COLO829 (cell line): Measurements from ENCODE around the gene PRSS21.

Experiments used
- DNase-seq: peaks from one replicate; pipeline ENCODE4 v3.0.0; 2012; ENCODE audit warnings: low spot score

The PRSS21 gene

GRCh38 chr16:2843526-2843925, 26.5 kb downstream of the PRSS21 start:
- no peak for DNase-seq

DNA sequence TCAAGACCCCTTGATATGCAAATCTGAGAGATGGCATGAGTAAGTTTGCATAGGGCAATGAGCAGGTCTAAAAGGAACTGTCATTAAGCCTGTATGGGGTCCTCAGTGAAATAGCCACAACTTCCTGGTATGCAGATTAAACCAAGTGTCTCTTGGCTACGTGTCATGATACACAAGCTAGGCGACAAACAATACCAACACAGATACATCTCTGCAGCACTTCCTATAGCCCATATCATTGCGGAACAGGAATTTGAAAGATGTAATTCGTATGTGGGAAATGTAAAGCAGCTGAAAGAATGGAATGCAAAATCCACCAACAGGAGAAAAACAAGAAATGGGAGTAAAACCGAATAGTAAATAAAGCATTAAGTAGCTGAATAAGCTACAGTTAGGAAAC, 28.1 kb downstream of the PRSS21 start:
- no peak for DNase-seq

- peak; percentile 45 for DNase-seq
Observed at GRCh38 chr16:2846511-2847310, 29.7 kb downstream of the PRSS21 start.

DNA sequence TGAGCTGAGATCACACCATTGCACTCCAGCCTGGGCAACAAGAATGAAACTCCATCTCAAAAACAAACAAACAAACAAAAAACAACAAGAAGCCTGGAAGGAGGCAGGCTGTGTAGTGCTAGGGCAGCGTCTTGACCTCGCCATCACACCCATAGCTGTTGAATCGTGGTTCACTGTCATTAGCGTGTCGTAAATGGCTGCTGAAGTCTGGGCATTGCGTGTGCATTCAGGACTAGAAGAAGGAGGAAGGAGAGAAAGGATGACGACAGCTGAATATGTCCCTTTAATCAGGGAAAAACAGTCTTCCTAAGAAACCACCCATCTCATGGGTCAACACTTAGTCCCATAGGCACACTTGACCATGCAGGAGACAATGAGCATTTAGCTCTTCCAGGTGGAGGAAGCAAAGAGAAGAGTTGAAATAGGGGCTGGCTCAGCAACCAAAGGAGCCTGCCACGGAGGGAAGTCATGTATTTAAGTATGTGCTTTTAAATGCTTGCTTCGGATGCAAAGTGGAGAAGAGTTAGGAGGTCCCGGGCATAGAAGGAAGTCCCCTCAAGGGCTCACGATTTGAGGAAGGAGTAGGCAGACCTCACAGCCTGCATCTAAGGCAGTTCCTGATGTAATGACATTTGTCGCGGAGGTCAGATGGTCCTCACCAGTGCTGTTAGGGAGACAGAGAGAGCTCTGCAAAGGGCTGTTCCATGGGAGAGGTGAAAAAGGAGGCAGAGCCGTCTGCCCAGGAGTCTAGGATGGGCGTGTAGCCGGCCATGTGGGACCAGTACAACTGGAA, 32.1 kb downstream of the PRSS21 start:
- no peak for DNase-seq

DNA sequence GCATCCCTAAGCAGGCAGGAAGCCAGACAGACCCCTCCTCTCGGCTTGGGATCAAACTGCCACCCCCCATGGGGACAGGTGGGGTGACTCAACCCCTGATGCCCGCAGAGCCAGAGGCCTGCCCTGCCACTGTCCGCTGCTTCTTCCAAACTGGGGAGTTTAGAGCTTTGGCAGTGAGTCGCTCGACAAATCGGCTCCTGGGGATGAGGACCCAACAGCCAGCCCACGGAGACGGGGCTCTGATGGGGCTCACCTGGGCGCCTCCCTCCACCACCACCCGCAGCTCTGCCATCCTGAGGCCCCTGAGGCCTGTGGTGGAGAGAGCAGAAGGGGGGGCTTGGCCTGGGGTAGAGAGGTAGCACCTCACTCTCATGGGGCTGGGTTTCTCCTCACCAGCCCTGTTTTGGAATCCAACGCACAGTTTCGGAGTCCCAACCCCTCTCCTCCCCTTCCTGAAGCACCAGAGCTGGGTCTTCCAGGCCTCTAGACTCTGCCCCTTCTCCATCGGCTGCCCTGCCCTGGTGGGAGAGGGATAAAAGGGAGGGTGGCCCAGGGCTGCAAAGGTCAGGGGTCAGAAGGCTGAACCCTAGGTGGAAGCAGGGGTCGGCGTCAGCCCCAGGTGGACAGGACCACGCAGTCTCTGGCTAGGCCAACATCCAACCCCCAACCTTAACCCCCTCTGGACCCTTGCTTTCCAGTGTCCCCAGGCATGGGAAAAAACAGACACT, 35.1 kb downstream of the PRSS21 start:
- no peak for DNase-seq

DNA sequence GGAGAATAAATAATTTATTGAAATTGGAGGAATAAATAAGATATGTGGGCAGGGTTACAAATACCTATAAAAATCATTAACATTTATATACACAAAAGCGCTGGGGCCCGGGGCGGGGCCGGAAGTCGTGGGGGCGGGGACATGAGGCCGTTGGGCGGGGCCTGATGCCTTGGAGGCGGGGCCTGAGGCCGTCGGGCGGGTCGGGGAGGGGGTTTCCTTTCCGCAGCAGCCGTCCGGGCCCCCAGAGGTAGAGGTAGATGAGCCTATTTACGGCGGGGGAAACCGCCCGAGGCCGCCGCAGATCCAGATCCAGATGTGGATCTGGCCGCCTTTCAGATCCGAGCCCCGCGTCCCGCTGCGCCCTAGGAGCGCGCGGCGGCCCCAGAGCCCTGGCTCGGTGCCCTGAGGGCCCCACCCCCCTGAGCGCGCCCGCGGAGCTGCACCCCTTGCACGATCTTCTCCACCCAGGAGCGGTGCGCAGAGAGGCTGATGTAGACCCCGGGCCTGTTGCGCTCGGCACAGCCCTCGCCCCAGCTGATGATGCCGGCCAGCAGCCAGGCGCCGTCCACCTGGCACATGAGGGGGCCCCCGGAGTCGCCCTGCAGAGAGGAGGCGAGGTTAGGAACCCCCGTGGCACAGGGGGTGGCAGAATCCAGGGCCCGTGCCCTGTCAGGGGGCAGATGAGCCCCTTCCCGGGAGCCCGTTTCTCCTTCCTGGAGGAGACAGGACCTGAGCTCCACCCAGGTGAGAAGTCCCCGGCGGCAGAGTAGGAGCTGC, 35.9 kb downstream of the PRSS21 start:
- no peak for DNase-seq

- no peak for DNase-seq
Observed at GRCh38 chr16:2853531-2854073, 36.6 kb downstream of the PRSS21 start.

GRCh38 chr16:2854700-2855309, 37.8 kb downstream of the PRSS21 start:
- no peak for DNase-seq

DNA sequence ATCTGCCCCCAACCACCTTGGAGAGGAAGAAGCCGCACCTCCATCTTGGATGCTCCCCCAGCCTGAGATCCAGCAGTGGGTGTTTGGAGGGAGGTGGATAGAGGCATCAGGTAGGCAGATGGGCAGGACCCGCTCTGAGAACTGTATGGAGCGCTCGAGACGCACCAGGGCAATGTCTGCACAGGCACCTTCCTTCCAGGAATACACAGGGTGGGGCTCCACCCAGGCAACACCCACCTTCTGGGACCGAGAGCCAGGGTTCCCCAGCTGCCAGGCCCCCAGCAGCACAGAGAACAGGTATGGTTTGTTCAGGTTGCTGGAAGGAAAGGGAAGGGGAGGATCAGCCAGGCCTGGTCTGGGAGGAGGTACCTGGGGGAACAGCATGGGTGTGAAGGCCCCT, 38.5 kb downstream of the PRSS21 start:
- DNase-seq, result no peak

GRCh38 chr16:2856061-2856670, 39.1 kb downstream of the PRSS21 start:
- DNase-seq, result peak; percentile 51

DNA sequence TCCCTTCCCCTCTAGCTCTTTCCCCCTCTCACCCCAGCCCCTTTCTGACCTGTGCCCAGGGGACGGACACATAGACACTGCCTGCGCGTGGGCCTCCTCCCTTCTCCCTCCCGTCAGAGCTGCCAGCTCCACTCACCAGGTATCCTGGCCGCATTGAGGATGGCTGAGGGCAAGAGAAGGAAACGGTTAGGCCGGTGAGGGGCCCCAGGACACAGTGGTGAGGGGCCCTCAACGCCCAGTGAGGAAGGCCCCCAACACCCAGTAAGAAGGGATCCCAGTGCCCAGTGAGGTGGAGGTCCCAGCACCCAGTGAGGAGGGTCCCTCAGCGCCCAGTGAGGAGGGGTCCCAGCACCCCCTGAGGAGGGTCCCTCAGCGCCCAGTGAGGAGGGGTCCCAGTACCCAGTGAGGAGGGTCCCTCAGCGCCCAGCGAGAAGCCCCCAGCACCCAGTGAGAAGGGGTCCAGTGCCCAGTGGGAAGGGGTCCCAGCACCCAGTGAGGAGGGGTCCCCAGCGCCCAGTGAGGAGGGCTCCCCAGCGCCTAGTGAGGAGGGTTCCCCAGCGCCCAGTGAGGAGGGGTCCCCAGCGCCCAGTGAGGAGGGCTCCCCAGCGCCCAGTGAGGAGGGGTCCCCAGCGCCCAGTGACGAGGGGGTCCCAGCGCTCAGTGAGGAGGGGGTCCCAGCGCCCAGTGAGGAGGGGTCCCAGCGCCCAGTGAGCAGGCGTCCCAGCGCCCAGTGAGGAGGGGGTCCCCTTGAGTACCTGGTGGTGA, 39.8 kb downstream of the PRSS21 start:
- no peak for DNase-seq

- DNase-seq, result no peak
Observed at GRCh38 chr16:2857451-2858244, 40.6 kb downstream of the PRSS21 start, which contains the start of gene PRSS22. Gene PRSS22 (minus strand): TSS chr16:2858170. CDS start chr16:2858104, 66 bp downstream.

DNA sequence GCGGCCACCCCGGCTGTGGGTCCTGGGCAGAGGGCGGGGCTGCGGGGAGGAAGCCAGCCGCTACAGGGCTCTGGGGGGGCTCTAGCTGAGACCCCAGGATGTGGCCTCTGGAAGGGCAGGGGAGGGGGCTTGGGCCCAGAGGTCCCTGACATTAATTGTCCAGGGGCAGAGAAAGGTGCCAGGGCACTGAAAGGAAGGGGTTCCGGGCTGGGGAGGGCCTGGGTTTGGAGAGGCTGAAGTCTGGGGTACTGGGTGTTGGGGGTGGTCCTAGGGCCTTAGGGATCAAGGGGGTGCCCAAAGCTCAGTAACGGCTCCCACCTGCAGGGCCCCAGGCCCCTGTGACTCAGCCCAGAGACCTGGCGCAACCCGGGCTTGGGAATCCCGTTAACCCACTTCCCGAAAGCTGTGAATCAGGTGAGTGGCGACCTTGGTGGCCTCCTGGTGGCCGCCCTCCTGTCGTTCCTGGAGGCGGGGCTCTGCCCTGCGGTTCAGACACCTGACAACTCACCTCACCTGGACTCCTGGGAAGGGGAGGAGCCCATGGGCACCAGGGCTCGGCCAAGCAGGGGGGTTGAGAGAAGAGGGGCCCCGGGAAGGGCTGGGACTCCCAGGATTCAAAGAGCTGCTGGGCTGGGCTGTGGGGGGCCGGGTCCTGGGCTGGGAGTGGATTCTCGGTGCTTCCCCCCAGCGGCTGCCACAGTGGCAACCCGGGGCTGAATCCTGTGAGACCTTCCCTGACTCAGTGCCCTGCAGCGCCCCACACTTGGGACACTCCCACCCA, 41.4 kb downstream of the PRSS21 start:
- DNase-seq, result no peak

- DNase-seq, result no peak
Observed at GRCh38 chr16:2859686-2860265, 42.7 kb downstream of the PRSS21 start.

DNA sequence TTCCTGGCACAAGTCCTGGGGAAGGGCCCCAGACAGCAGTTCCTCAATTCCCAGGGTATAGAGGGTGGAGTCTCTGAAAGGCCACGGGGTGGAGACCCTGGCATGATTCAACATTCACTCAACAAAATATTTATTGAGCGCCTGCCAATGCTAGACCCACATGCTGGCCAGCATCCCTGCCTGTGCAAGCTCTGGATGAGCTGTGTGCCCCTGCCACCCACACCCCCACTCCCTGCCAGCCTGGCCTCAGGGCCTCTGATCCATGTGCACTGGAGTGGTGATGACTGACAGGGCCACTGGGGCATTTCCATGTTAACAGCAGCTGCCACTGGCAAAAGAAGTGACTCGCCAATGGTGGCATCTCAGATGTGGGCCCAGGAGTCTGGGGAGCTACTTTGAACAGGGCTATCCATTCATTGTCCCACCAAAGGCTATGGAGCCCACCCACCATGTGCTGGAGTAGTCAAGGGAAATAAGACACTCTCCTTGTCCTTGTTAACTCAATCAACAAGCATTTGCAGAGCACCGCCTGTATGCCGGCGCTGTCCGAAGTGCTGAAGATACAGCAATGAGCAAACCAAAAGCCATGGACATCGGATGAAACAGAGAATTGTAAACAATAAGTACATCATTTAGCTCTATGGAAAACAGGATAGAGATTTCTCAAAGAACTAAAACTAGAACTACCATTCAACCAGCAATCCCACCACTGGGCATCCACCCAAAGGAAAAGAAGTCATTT, 44.0 kb downstream of the PRSS21 start:
- no peak for DNase-seq

DNA sequence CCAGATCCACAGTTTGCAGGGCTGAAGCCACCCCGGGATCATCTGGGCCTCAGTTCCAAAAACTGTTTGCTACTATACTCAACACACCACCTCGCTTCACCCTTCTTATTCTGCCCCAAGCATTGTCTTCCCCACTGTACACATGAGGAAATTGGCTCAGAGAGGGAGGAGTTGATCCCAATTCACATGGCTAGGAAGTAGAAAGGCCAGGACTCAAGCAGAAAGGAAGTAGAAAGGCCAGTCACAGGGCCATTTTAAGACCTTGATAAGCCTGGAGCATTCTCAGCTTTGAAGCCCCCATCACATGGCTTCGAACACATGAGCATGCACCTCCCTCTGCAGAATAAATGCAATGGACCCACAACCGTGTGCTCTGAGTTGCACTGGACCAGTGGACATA, 48.6 kb downstream of the PRSS21 start:
- no peak for DNase-seq

DNA sequence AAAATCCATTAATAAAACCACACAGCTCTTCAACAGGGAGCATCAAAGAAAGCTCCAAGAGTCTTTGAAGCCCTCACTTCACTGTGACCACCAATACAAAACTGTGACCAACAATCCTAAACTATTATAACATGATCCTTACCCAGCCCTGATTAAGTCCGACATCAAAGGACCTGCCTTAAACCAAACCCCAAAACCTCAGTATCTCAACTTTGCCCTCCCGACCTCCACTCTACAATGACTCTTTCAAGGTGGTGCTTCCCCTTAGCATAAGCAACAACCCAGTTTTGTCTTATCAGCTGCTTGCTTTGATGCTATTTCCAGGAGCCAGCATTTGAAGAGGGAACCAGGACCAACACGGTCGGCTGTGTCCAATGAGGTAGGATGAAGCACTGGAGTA, 49.4 kb downstream of the PRSS21 start:
- DNase-seq, result no peak
